Endodermal cell (in vitro differentiated cells): ENCODE measurements around the gene ARIH2. TPM values are rescaled to one million over a fixed set of nuclear protein-coding genes. Genes with fewer than 3 reads are reported as not detected.
A peak's percentile ranks its signal among the peaks of the same experiment; 100 is the strongest.

Experiments
- DNase-seq: peaks from one replicate; pipeline ENCODE4 v3.0.0-alpha.2; 2017
- H3K27ac ChIP-seq: 2 replicates; pipeline ENCODE4 v1.5.1; 2013; ENCODE audit warnings: mild to moderate bottlenecking, low read depth, low read length, moderate library complexity
- H3K27me3 ChIP-seq: 2 replicates; pipeline ENCODE4 v1.6.1; 2013; ENCODE audit warnings: mild to moderate bottlenecking, low read length, moderate library complexity; ENCODE audit not compliant: insufficient read depth, control insufficient read depth, poor library complexity, severe bottlenecking
- H3K36me3 ChIP-seq: 2 replicates; pipeline ENCODE4 v1.7.0; 2013; ENCODE audit warnings: mild to moderate bottlenecking, low read length, moderate library complexity; ENCODE audit not compliant: control insufficient read depth, insufficient read depth
- H3K4me1 ChIP-seq: one replicate; pipeline ENCODE4 v1.7.0; 2013; ENCODE audit warnings: low read length; ENCODE audit not compliant: control insufficient read depth, insufficient read depth
- H3K4me3 ChIP-seq: 2 replicates; pipeline ENCODE4 v1.5.1; 2013; ENCODE audit warnings: mild to moderate bottlenecking, low read length, moderate library complexity
- H3K9ac ChIP-seq: 2 replicates; pipeline ENCODE4 v1.6.1; 2013; ENCODE audit warnings: mild to moderate bottlenecking, low read length, moderate library complexity; ENCODE audit not compliant: poor library complexity, severe bottlenecking; ENCODE audit errors: extremely low read depth
- H3K9me3 ChIP-seq: 2 replicates; pipeline ENCODE4 v1.6.1; 2013; ENCODE audit warnings: mild to moderate bottlenecking, low read length, moderate library complexity; ENCODE audit not compliant: control insufficient read depth
- H3K27ac Mint-ChIP-seq: 2 replicates; pipeline ENCODE4 v1.8.0; 2020; ENCODE audit warnings: mixed read lengths
- H3K27me3 Mint-ChIP-seq: 2 replicates; pipeline ENCODE4 v1.8.0; 2021; ENCODE audit warnings: mild to moderate bottlenecking, mixed read lengths; ENCODE audit not compliant: insufficient read depth
- H3K36me3 Mint-ChIP-seq: 2 replicates; pipeline ENCODE4 v1.8.0; 2020; ENCODE audit warnings: low read depth, mixed read lengths
- H3K4me1 Mint-ChIP-seq: 2 replicates; pipeline ENCODE4 v1.8.0; 2020; ENCODE audit warnings: mixed read lengths
- H3K4me3 Mint-ChIP-seq: 2 replicates; pipeline ENCODE4 v1.8.0; 2020; ENCODE audit warnings: mild to moderate bottlenecking, moderate library complexity, mixed read lengths
- H3K9me3 Mint-ChIP-seq: 2 replicates; pipeline ENCODE4 v1.8.0; 2020; ENCODE audit warnings: mild to moderate bottlenecking, mixed read lengths
- WGBS, 2 experiments: methylation state at CpG; one replicate each; pipeline versions ENCODE4 v1.1.5 to v1.1.7; 2013; ENCODE audit warnings: missing lambda C conversion rate in 2 of 2, mixed read lengths in 1 of 2; ENCODE audit not compliant: insufficient coverage in 1 of 2, insufficient read length in 1 of 2; 5-methylcytosine and 5-hydroxymethylcytosine counted together
- total RNA-seq, 2 donors: library from RNA; stranded (reverse); fragmentation: NEBNext Ultra II Directional in 1 of 2; extraction: Animal tissue kit (Norgen Biotek cat#: 25700) in 1 of 2; gene quantifications; 2 replicates in 1 of 2; 3 replicates in 1 of 2; pipeline ENCODE4 v1.2.1, GENCODE V29; 2021
- TF ChIP-seq, protein P1 (sequence below): fragments of 200-600 bp; sonication (generic); conservative IDR thresholded peaks from 2 replicates; pipeline ENCODE4 v1.5.0; 2021; ENCODE audit warnings: antibody characterized with exemption, mild to moderate bottlenecking

ARIH2 gene
- total RNA-seq, 2 donors from 2014 or later: 86.6 to 113 TPM

DNA sequence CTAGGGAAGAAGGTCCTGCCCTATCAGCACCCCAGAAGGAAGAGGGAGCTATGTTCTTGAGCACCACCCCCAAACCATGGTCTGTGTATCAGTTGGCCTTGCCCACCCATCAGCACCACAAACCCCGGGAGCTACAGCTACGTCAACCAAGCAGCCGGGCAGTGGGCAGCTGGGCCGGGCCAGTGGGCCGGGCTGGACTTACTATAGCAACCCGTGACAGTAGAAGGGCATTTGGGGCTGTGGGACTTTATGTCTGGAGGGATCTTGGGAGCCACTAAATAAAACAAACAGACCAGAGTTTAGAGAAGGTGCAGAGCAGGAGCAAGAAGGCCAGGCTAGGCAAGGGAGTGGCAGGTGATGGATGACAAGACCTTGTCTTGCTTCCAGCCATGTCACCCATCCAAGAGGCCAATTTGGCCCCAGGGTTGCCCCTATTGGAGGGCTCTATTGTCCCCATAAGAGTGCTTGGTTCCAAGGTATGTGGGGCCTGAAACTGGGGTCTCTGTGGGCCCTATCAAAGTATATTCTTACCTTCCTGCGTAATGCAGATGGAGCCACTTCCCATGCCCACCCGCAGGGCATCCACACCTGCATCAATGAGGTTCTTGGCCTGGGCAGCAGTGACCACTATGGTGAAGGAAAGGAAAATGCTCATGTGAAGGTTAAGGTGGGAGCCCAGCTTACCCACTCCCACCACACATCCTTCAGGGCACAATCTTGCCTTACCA lies 107.3 kb downstream of the ARIH2 start:
- peaks cover 66% of the 10 kb centered on the region for H3K36me3 ChIP-seq
- Mint-ChIP-seq H3K27me3 (no peaks in the 10 kb centered on the region), H3K9me3 (no peaks in the 10 kb centered on the region), H3K4me3 (no peak overlapping the region), H3K27ac (no peak overlapping the region), H3K36me3 (peaks cover 58% of the 10 kb centered on the region), H3K4me1 (peaks cover 20% of the 10 kb centered on the region)
- TF ChIP-seq, protein P1, sequence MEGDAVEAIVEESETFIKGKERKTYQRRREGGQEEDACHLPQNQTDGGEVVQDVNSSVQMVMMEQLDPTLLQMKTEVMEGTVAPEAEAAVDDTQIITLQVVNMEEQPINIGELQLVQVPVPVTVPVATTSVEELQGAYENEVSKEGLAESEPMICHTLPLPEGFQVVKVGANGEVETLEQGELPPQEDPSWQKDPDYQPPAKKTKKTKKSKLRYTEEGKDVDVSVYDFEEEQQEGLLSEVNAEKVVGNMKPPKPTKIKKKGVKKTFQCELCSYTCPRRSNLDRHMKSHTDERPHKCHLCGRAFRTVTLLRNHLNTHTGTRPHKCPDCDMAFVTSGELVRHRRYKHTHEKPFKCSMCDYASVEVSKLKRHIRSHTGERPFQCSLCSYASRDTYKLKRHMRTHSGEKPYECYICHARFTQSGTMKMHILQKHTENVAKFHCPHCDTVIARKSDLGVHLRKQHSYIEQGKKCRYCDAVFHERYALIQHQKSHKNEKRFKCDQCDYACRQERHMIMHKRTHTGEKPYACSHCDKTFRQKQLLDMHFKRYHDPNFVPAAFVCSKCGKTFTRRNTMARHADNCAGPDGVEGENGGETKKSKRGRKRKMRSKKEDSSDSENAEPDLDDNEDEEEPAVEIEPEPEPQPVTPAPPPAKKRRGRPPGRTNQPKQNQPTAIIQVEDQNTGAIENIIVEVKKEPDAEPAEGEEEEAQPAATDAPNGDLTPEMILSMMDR: no peak
- no peaks in the 10 kb centered on the region for H3K9me3 ChIP-seq
- no peak for DNase-seq
- no peak overlapping the region for H3K27ac ChIP-seq
- H3K9ac ChIP-seq: no peak overlapping the region
- no peak overlapping the region for H3K4me3 ChIP-seq
- 96 to 100% methylated on average over 1 to 8 of the region's 8 CpGs for WGBS, 2 experiments
- peaks cover 6% of the 10 kb centered on the region for H3K4me1 ChIP-seq
- no peaks in the 10 kb centered on the region for H3K27me3 ChIP-seq

DNA sequence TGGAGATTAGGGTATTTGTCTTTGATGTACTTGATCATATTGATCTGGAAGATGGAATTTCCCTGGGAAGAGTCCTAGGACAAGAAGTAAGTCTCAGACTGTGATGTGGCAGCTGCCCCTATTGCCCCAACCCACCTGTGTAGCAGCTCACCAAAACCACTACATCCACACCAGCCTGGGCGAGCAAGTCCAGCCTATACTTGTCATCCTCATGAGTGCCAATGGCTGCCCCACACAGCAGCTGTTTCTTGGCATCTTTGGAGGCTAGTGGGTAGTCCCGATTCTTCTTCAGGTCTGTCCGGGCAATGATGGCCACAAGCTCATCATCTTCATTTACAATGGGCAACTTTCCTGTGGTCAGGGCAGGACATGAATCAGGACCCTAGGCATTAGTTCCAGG lies 107.9 kb downstream of the ARIH2 start:
- Mint-ChIP-seq H3K4me3 (no peak overlapping the region), H3K27me3 (no peaks in the 10 kb centered on the region), H3K4me1 (peaks cover 20% of the 10 kb centered on the region), H3K27ac (no peak overlapping the region), H3K9me3 (no peaks in the 10 kb centered on the region), H3K36me3 (peaks cover 62% of the 10 kb centered on the region)
- H3K9me3 ChIP-seq: no peaks in the 10 kb centered on the region
- no peak overlapping the region for H3K4me3 ChIP-seq
- no peak overlapping the region for H3K9ac ChIP-seq
- no peak overlapping the region for H3K27ac ChIP-seq
- WGBS, 2 experiments: 94 to 96% methylated on average over 3 of the region's 3 CpGs
- peaks cover 6% of the 10 kb centered on the region for H3K4me1 ChIP-seq
- DNase-seq: no peak
- no peaks in the 10 kb centered on the region for H3K27me3 ChIP-seq
- TF ChIP-seq, protein P1: no peak
- peaks cover 72% of the 10 kb centered on the region for H3K36me3 ChIP-seq

DNA sequence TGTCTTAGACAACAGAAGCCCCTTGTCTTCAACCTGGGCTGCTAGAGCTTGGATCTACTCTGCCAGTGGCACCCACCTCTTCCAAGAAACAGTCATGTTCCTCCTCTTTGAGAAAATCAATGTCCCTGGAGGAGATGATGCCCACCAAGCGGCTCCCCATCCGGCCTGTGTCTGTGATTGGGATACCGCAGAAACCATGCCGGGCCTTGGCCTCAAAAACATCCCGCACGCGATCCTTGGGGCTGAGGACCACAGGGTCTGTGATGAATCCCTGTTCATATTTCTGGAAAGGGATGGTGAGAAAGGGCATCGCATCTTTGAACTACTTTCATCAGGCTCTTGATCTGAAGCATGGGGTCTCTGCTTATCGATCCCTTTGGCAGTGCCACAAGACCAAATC lies 109.0 kb downstream of the ARIH2 start:
- H3K36me3 ChIP-seq: peaks cover 83% of the 10 kb centered on the region

More for the DNA sequence above, 109.0 kb downstream of the ARIH2 start:
- H3K36me3 Mint-ChIP-seq: peaks cover 71% of the 10 kb centered on the region
- Histone ChIP-seq H3K27me3 (no peaks in the 10 kb centered on the region), H3K4me1 (peaks cover 6% of the 10 kb centered on the region), H3K4me3 (peak overlapping the region; percentile 77), H3K27ac (no peak overlapping the region), H3K9me3 (no peaks in the 10 kb centered on the region), H3K9ac (no peak overlapping the region)
- TF ChIP-seq, protein P1: no peak
- DNase-seq: no peak
- no peak overlapping the region for H3K27ac Mint-ChIP-seq
- peak overlapping the region; percentile 79 for H3K4me3 Mint-ChIP-seq
- peaks cover 20% of the 10 kb centered on the region for H3K4me1 Mint-ChIP-seq
- 97 to 100% methylated on average over 9 of the region's 9 CpGs for WGBS, 2 experiments
- H3K9me3 Mint-ChIP-seq: no peaks in the 10 kb centered on the region
- no peaks in the 10 kb centered on the region for H3K27me3 Mint-ChIP-seq
